GM21515 (cell line): ENCODE data around the gene ADAMTSL1.

Experiments used
- ATAC-seq: cut with Tn5 transposase; IDR thresholded peaks from one replicate; pipeline ENCODE4 v1.9.1; 2021; ENCODE audit not compliant: unreplicated experiment

ADAMTSL1 gene

GRCh38 chr9:18548456-18548855 lies 74.5 kb downstream of the ADAMTSL1 start:
- no peak for ATAC-seq

DNA sequence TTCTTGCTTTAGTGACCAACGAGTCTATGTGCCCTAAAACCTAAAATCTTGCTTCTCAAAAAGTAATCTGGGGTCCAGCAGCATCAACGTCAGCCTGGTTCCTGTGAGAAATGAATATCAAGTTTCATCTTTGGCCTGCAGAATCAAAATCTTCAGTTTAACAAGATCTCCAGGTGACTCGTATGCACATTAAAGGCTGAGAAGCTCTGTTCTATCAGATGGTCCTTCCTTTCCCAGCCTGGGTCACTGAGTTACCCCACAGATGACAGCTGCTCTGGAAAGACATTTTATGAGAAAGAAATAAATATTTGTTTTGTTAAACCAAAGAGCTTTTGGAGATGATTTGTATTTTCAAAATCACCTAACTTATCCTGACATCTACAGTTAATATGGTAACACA lies 75.8 kb downstream of the ADAMTSL1 start:
- ATAC-seq = no peak

DNA sequence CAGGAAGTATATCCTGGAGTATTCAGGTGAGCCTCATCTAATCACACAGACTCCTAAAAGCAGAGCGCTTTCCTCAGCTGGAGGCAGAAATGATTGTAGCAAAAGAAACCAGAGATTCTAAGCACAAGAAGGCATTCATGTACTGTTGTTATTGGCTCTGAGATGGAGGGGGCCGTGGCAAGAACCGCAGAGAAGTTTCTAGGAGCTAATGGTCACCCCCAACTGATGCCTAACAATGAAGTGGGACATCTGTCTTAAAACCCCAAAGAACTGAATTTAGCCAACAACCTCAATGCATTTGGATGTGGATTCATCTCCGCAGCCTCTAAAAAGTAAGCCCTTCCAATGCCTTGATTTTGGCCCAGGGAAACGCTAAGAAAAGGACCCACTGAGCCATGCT lies 76.3 kb downstream of the ADAMTSL1 start:
- ATAC-seq = no peak

- ATAC-seq = no peak
These were observed 80.3 kb downstream of the ADAMTSL1 start for GRCh38 chr9:18554244-18554643.

GRCh38 chr9:18555105-18555883 lies 81.3 kb downstream of the ADAMTSL1 start:
- no peak for ATAC-seq

DNA sequence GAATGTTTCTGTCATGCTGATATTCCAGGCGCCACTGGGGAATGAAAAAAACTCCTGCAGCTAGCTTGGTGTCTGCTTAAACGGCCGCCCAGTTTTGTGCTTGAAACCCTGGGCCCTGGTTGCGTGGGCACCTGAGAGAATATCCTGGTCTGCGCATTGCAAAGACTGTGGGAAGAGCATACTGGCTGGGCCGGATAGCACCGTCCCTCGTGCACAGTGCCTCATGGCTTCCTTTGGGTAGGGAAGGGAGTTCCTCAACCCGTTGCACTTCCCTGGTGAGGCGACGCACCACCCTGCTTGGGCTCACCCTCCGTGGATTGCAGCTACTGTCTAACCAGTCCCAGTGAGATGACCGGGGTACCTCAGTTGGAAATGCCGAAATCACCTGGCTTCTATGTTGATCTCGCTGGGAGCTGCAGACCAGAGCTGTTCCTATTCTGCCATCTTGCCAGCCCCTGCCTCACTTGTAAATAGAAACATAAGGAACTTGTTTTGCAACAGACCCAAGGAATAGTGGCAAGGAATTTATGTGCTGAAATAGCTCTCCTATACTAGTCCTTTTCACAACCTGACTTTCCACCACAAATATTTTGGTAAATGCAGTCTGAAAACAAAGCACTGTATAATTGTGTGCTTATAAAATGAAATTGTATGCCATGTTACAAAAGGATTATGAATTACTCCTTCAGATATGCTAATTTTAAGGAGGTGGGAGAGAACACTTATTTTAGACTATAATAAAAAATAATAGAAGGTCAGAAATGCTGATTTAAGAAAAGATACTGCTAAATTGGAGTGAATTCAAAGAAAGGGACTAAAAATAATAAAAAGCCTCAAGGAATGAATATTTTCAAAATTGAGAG lies 90.3 kb downstream of the ADAMTSL1 start:
- no peak for ATAC-seq

DNA sequence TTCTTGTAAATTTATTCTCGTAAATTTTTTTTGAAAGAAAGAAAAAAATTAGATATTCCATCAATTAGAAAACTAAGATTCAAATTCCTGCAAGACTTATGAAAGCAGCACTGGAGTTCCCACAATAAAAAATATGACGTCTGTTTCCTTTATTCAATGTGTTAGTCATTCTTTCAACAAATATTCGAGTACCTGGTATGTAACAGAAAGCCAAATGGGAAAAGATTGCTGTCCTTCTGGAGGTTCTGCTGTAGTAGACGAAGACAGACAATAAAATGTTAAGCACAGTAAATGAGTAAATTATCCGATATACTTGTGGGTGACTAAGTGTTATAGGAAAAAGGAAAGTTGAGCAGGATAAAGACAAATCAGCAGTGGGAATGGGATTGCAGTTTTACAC lies 92.2 kb downstream of the ADAMTSL1 start:
- ATAC-seq = no peak

DNA sequence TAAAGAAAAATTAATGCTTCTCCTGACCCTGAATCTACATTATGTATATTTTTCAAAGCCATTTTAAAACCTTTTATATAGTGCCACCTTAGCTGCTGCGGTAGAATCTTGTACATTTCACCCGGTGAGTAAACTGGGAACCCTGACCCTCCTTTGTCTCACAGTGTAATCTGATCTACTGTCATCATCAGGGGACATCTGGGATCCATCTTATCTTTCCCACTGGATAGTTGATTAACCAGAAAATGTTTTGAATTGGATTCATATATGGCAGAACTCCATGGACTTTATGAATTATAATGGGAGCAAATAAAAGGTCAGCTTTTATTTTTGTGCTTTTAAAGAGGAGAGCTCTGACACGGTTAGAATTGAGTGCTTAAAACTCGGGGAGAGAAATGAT lies 95.0 kb downstream of the ADAMTSL1 start:
- no peak for ATAC-seq

DNA sequence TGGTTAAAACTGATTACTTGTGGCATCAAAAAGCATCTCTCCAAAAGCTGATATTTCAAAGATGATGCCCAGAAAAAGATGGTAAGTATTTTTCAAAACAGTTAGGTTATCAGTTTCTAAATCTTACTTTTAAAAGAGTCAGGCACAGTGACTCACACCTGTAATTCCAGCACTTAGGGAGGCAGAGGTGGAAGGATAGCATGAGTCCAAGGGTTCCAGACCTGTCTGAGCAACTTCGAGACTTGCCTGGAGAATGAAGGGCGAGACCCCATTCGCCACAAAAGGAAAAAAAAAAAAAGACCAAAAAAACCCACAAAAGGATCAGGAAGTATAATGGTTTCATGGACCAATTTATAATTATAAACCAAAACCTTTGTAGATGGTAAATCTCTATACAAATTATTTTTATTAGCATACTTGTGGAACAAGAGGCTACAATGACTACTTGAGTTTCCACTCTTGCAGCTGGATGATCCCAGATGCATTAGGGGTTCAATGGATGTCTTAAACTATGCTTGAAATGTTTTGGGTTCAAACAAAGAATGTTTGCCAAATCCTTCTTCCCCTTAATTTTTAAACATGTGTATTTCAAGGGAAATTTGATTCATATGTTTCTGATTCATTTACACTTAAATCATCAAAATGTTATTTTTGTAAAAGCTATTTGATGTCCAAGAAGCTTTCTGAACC lies 96.1 kb downstream of the ADAMTSL1 start:
- ATAC-seq = no peak

DNA sequence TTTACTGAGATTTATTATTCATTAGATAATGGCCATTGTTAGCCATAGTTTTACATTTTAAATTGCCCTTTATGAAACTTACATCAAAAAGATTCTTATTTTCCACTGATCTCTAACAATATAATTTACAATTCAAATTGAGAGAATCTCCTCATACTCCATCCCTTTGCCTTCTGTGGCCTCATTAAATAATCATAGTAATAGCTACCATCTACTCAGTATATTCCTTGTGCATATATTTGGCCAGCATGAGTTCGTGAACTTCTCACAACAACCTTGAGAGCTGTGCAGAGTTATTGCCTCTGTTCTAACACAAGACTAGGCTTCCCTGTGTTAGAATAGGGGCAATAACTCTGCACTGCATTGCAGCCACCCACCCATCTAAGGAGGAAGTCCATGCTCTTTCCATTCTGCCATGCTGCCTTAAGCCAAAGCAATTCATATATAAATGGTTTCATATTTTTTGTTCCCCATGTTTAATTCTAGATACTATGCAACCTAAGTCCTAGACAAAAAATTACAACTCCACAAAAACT lies 99.1 kb downstream of the ADAMTSL1 start:
- no peak for ATAC-seq

DNA sequence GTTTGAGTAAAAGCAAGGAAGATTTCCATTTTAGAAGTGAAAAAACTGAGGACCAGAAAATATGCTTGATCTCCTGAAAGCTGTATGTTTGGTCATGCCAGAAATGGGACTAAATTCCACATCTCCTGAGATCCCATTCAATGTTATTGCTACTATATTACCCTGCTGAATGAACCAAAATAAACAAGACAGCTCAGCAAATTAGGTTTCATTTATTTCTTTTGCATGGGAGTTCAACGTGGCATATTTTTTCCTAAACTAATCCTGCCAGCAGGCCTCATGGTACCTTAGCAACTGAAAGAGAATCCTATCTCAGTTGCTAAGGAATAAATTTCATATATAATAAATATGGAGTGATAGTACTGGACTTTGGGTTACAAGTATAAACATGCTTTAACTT lies 101.7 kb downstream of the ADAMTSL1 start:
- no peak for ATAC-seq

GRCh38 chr9:18579536-18579935 lies 105.6 kb downstream of the ADAMTSL1 start:
- no peak for ATAC-seq

DNA sequence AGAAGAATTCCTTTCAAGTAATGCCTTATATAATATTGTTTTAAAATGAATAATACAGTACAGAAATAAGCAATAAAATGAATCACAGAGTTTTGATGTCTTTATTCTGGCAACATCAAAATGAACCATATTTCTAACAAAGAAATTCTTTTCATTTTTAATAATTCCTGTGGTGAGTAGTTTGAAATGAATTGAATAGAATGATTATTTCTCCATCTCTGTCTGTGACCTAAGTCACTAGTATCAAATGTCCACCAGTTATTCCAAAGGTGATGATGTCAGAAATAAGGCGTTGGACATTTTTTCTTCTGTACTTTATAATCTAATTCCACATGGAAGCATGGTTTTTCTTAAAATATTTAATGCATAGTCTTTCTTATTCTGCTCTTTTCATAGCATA lies 106.2 kb downstream of the ADAMTSL1 start:
- ATAC-seq = no peak

- no peak for ATAC-seq
These were observed 112.0 kb downstream of the ADAMTSL1 start for GRCh38 chr9:18585996-18586395.

DNA sequence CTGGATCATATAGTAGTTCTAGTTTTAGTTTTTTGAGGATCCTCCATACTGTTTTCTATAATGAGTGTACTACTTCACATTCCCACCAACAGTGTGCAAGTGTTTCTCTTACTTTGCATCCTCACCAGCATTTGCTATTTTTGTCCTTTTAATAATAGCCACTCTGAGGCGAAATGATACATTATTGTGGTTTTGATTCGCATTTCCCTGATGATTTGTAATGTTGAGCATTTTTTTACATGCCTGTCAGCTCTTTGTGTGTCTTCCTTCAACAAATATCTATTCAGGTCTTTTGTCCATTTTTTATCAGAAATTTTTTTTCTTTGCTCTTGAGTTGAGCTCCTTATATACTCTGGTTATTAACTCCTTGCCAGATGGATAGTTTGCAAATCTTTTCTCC lies 114.0 kb downstream of the ADAMTSL1 start:
- ATAC-seq = no peak

- no peak for ATAC-seq
These were observed 117.3 kb downstream of the ADAMTSL1 start for GRCh38 chr9:18591261-18591660.

GRCh38 chr9:18594837-18595236 lies 120.9 kb downstream of the ADAMTSL1 start:
- ATAC-seq = no peak

GRCh38 chr9:18595597-18595996 lies 121.6 kb downstream of the ADAMTSL1 start:
- no peak for ATAC-seq

DNA sequence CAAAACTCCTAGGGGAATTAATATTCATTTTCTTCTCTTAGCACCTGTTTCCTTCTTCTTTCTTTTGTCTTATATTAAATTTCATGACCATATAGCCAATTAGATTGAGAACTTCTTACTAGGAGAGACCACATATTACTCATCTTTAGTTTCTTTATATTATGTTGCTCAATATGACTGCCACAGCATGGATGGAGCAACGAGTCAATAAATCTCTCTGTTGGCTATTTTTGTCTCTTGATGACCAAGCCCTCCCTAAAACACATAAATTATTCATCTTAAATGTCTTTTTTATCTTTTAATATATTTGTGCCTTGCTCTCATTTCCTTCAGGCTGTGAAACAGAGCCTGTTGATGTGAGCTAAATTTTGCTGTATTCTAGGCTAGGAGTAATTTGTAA lies 123.0 kb downstream of the ADAMTSL1 start:
- no peak for ATAC-seq

DNA sequence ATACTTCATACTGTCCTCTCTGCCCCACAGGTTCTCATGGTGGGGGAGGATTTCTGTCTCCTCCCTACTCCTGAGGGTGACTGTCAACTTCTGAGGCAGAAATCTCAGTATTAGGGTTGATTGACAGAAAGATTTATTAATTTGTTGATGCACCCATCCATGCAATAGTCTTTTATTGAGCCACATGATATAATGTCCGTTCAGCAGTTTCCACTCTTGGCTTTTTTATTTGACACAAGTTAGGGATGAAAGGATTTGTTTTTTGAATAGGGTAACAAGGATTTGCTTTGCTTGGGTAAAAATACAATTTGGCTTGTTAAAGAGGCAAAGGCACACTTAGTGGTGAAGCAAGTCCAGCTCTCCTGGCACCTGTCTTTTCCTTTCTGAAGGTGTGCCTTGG lies 125.0 kb downstream of the ADAMTSL1 start:
- ATAC-seq = no peak

DNA sequence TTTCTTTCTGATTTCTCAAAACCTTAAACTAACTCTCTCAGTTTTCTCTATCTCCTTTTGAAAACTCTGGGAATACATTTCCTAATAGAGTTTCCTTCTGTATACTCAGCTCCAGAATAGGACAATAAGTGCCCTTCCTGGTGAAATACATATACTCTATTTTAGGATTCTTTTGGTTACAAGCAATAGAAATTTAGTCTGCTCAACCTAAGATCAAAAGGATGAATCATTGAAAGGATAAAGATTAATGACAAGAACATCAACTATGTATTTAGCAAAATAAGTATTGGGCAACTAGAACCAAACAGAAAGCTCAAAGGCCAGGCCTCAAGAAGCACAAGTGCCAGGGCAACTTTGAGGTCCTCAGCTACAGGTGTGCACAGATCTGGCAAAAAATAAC lies 127.1 kb downstream of the ADAMTSL1 start:
- no peak for ATAC-seq
